GM13977 (cell line): ENCODE data around the gene SLC8A1.

Experiments
- DNase-seq: peaks from one replicate; pipeline ENCODE4 v3.0.0; 2012; ENCODE audit warnings: low spot score
- CTCF ChIP-seq: IDR thresholded peaks from 2 replicates; pipeline ENCODE4 v1.5.1; 2012; ENCODE audit warnings: mild to moderate bottlenecking, control low read depth; ENCODE audit not compliant: insufficient read depth; ENCODE audit errors: extremely low read depth, missing control alignments
- in situ Hi-C: fragments of 300-500 bp; cut with MboI; formaldehyde crosslinking; loops from one replicate; pipeline ENCODE4 v1.12.0; 2022; ENCODE audit warnings: low sequenced_read_pairs, low pct_unique_long_range_greater_than_20kb, mixed read lengths, inconsistent platforms; ENCODE audit not compliant: unreplicated experiment

The SLC8A1 gene

DNA sequence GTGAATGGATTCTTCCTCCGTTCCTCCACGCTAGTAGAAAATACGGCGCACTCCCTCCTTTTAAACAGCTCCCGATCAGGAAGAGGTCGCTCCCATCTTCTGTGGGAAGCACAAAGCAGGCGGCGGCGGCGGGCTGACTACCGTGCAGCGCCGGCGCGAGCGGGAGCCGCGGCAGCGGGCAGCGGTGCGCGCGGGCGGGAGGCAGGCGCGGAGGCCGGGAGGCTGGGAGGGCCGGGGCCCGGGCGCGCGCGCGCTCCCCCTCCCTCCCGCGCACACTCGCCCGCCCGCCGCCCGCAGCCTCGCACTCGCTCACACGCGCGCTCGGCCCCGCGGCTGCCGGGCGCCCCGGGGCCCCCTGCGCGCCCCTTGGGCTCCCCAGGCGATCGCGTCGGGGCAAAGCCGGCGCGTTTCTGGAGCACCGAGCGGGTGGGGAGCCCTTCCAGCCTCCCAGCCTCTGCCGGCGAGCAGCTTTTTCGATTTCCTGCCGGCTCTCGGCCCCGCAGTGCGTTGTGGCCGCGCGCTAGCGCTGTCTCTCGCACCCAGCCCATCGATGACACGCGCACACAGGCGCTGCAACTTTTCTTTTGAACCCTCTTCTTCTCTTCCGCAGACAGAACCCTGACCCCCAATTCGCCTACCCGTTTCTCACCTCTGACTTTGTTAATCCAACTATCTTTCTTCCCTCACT, at the start of gene SLC8A1:
Gene SLC8A1 (minus strand): TSS at position 173 of the 688 bp plus-strand sequence.
- DNase-seq = peak; percentile 46
- in situ Hi-C loops = no loop called here
- TF ChIP-seq CTCF = no peak

GRCh38 chr2:40499437-40499836, 47.5 kb upstream of the SLC8A1 start:
- DNase-seq = no peak
- in situ Hi-C loops = no loop called here
- no peak for TF ChIP-seq CTCF

GRCh38 chr2:40497251-40497859, 45.5 kb upstream of the SLC8A1 start:
- no peak for TF ChIP-seq CTCF
- no peak for DNase-seq
- in situ Hi-C loops = no loop called here

DNA sequence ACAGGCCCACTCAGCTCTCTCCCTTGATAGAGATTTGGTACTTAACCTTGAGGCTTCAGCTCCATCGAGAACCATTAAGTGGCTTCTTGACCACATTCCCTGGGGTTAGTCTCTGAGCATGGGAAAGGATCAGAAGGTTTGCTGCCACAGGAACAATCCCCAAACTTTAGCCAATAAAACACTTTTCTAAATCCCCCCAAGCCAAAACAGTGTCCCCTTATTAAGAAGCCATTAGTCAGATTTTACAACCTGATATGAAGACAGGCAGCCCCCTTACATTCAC, 37.7 kb upstream of the SLC8A1 start:
- in situ Hi-C loops = no loop called here
- no peak for TF ChIP-seq CTCF
- no peak for DNase-seq

DNA sequence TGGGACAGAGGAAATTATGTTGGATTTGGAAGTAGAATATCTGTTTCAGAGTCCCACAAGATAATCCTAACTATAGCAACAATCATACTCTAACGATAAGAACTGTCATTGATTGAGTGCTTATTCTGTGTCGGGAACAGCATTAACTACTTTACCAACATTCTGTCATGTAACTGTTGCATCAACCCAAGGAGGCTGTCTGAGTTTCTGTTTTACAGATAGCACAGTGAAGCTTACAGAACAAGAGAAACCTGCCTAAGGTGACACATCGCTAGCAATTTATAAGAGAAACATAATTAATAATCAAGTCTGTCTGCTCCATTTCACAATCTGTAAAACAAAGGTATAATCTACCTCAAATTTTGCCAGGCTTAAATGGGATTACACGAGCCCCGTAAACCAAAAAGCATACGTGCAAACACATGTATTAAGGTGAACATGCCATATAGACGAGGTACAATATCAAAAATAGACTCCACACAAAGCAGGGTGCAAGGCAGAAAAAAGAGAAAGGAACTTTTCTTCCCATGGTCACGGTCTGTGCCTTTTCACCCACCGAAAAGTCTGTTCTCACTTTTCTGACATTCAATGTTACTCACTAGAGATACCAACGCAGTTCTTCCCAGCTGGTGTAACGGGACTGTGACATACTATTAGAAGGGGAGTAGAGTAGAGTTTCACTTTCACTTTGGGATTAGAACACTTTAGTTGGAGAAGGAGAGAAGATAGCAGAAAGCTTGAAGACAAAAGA, 37.2 kb upstream of the SLC8A1 start:
- no peak for TF ChIP-seq CTCF
- in situ Hi-C loops = no loop called here
- no peak for DNase-seq

- in situ Hi-C loops = no loop called here
- no peak for DNase-seq
Observed at GRCh38 chr2:40488101-40488601, 36.3 kb upstream of the SLC8A1 start.

More at GRCh38 chr2:40488101-40488601, 36.3 kb upstream of the SLC8A1 start:
- TF ChIP-seq CTCF = no peak
